Left renal cortex interstitium (tissue), 4 donors: ENCODE results near the gene STAMBPL1. TPM values are rescaled to one million over a fixed set of nuclear protein-coding genes. Genes with fewer than 3 reads are reported as not detected.
A peak's percentile ranks its signal among the peaks of the same experiment; 100 is the strongest.
"Not testable (repeated sequence)": the region's sequence is repeated elsewhere in the genome, so short reads cannot be mapped to it uniquely, and the experiment has no call there.

ENCODE experiments used
- DNase-seq, 4 donors: peaks; one replicate each; pipeline ENCODE4 v3.0.0-alpha.2; 2013; ENCODE audit warnings: low read depth in 4 of 4, low spot score in 2 of 4, missing footprints in 1 of 4
- polyA plus RNA-seq, 4 donors: library from polyadenylated mRNA; unstranded; fragments of 120-200 nt; gene quantifications; one replicate each; pipeline ENCODE4 v1.2.1, GENCODE V29; 2013; ENCODE audit not compliant: insufficient read length in 4 of 4

STAMBPL1 gene
- polyA plus RNA-seq: 1 to 10 TPM; 1.9 to 2.3 (median 2.2) TPM

- peak in 1 of 4 donors; percentile 15 for DNase-seq
Observed at GRCh38 chr10:88879534-88880281, at the start of gene STAMBPL1. STAMBPL1 (plus strand) TSS chr10:88880245; CDS start chr10:88901709, 21,464 bp downstream.

GRCh38 chr10:88830643-88831268 is 49.3 kb upstream of the STAMBPL1 start:
- DNase-seq: no peak

DNA sequence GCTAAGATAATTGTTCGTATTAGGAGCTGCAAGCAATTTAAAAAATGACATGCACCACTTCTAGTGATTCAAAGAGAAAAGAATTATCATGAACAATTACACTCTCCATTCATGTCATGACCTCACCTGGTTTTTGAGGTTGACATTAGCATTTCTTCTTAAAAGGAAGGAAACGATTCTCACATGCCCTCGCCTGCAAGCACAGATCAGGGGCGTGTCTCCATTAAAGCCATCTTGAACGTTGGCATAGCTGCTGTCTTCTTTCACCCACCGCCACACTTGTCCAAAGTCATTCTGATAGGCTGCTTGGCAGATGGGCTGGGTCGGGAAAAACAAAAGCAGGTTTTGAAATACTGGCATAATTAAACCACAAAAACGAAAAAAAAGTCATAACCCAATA is 48.3 kb upstream of the STAMBPL1 start:
- no peak for DNase-seq

GRCh38 chr10:88832376-88832775 is 47.7 kb upstream of the STAMBPL1 start:
- DNase-seq: no peak

- no peak for DNase-seq
Observed at GRCh38 chr10:88833156-88833555, 46.9 kb upstream of the STAMBPL1 start.

DNA sequence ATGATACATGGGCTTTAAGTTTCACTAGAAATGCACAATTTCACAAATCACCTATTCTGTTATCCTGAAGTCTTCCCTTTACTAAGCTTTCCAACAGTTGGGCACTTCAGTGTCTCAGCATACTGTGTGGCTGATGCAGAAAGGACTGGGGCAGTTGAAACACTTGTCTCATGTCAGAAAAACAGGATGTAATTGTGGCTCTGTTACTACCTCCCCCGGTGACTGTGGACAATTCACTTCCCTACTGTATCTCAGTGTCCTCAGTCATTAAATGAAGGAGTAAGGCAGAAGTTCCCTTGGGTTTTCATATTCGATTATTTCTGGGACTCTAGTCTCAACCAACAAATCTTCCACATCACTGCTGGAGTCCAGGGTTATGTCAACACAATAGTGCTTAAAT is 46.3 kb upstream of the STAMBPL1 start:
- no peak for DNase-seq

DNA sequence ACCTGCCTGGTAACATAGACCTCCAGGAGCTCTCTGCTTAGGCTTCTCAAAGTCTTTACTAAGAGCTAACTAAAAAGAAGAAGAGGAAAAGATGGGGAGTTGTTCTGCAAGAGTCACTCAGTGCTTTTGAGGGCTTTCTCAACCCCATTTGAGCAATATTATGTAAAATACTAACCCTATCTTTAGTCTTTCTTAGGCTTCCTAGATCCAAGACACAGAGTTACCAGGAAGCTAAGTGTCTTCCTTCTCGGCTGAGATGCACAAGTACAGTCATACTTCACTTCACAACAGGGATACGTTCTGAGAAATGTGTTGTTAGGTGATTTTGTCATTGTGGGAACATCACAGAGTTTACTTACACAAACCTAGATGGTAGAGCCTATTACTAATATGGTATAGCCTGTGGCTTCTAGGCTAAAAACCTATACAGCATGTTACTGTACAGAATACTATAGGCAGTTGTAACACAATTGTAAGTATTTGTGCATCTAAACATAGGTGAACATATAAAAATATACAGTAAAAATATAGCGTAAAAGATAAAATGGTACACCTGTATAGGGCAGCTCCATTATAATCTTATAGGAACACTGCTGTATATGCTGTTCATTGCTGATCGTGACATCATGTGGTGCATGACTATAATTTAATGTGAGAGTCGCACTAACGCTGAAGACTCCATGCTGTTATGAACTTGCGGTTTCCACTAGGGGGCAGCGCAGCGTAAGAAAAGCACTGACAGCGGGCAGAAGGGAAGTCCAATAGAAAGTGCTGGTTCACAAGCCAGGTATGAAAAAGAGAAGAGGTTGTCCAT is 44.7 kb upstream of the STAMBPL1 start:
- peak; percentile 36 to 82 (median 68) for DNase-seq

- DNase-seq: no peak
Observed at GRCh38 chr10:88835910-88836221, 44.2 kb upstream of the STAMBPL1 start.

DNA sequence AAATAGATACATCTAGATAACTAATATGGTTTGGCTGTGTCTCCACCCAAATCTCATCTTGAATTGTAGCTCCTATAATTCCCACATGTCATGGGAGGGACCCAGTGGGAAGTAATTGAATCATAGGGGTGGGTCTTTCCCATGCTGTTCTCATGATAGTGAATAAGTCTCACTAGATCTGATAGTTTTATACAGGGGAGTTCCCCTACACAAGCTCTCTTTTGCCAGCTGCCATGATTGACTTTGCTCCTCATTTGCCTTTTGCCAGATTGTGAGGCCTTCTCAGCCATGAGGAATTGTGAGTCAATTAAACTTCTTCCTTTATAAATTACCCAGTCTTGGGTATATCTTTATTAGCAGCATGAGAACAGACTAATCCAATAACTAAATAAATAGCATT is 42.4 kb upstream of the STAMBPL1 start:
- DNase-seq: not testable (repeated sequence)

- no peak for DNase-seq
Observed at GRCh38 chr10:88838766-88839350, 41.2 kb upstream of the STAMBPL1 start.

GRCh38 chr10:88840104-88840503 is 39.9 kb upstream of the STAMBPL1 start:
- no peak for DNase-seq

DNA sequence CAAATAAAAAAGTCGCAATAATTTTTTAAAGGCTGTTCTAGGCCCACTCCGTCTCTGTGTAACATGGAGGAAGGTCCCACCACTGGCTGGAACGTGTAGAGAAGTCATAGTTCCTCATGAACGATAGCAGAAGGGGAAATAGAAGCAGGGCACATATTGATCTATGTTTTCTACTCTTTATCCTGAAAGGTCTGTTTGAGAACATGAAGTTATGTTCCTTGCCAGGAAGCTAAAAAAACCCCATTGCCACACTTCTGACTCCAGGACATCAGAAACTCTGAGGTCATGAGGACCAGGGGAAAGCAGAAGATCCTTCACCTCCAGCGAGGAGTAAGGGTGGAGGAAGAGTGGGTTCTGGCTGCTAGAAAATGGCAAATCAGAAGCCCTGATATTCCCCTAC is 39.2 kb upstream of the STAMBPL1 start:
- DNase-seq: no peak

DNA sequence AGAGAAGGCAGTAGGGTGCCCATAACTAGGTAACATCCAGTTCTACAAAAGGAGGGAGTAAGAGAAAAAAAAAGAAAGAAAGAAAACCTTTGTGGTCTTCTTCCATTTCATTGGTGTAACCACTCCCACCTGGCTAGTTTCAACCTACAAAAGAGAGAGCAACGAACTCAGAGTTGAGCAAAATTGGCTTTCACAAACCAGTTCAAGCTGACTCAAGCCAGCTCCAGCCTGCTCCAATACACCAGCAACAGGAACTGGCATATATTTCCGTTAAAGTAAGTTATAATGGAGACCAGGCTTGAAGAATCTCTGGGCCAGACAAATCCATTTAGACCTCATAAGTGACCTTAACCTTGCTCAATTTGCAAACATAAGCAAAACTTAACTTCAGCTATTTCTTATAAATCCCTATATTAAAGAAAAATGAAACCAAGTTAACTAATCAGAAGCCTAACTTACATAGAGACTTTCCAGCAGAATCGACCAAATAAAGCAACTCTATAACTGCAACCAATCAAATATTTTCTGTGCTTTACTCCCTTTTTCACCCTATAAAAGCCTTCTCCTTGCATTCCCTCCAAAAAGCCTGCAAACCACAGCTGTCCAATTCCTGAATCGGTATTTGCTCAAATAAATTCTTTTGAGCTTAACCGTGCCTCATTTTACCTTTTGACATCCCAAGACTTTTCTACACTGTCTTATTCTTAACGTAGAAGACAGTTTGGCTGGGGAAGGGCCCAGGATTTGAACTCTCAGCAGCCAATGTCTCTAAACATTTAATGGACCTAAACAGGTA is 38.5 kb upstream of the STAMBPL1 start:
- DNase-seq: no peak

DNA sequence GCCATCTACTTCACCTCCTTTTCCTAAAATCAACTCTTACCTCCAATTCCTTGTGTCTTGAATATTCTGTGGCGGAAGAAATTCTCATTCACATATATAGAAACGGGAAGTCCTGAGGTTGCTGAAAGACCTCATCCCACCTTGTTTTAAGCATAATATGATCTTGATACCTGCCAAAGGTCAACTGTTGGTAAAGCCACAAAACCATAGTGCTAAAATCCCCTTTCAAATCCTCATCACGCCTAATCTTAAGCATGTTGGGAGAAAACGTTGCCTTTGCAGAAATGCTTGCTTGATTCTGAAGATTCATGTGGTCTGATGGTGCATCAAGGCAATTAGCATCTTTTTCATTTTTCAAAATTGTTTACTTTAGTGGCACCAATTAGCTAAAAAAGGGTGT is 36.9 kb upstream of the STAMBPL1 start:
- DNase-seq: no peak

GRCh38 chr10:88848499-88848898 is 31.5 kb upstream of the STAMBPL1 start:
- no peak for DNase-seq

DNA sequence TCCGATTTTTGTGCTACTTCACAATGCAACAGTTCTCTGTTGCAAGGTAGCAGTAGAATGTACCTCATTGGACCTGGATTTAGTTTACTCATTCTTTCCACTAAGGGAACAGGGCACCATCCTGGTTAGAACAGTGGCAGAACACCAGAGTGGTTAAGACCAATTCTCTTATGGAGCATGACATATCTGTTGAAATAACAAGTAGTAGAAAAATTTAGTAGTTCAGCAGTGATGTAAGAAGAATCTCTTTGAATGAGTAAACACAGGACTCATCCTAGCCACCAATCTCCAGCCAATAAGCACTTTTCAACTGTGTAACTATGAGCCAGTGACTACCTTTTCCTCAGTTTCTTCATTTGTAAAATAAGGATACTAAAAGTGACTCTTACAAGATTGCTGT is 30.8 kb upstream of the STAMBPL1 start:
- DNase-seq: no peak

DNA sequence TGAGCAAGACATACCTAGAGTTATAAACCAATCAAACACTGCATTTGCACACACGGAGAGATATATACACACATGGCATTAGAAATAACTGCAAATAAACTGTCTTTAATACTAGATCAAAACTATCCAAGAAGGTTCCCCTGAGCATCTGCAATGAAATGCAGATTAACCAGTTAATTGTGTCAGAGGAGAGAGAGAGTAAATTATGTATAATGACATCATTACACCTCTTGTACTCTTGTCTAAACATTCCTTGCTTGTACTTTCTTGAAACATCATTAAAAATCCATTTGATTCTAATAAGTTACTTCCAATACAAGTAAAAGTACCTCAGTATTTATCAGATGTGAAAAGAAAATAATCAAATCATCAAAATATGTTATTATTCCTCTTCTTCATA is 29.3 kb upstream of the STAMBPL1 start:
- no peak for DNase-seq

GRCh38 chr10:88851706-88852105 is 28.3 kb upstream of the STAMBPL1 start, which contains the start of gene ANKRD22:
ANKRD22 (minus strand) TSS chr10:88851844; CDS start chr10:88851607, 237 bp downstream.
- DNase-seq: no peak

- no peak for DNase-seq
Observed at GRCh38 chr10:88852327-88852726, 27.7 kb upstream of the STAMBPL1 start.

DNA sequence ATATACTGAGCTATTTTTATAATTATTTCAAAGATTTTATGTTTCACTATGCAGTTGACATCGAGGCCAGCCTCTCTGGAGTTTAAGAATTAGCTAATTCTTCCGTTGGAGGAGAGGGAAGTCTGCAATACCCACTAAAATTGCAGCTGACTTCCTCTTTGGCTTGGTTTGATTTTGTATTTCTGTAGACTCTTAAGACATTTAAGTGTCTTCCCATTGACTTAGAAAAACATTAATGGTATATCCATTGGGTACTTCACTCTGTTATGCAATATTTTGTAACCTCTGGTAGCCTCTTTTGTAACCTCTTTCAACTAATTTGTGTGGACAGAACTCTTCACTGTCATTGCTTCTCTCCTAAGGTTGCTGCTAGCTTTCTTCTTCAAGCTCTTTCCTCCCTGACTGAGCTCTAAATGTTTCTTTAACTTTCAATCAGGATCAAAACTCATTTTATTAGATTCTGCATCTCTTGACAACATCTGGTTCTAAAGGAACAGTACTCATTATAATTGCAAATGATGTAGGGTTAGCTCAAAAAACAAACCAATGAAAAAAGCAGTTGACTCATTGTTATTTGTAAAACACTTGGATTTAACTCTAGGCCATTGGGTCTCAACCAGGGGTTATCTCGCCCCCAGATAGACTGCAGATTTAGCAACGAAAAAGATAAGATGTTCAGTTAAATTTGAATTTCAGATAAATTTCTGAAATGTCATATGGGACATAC is 26.7 kb upstream of the STAMBPL1 start:
- DNase-seq: no peak
